Cardiac fibroblast (primary cell): Measurements from ENCODE around the gene MAN2A1.

Experiments
- DNase-seq, 2 donors: peaks; one replicate each; pipeline versions ENCODE4 v3.0.0 to v3.0.0-alpha.2; 2010; ENCODE audit warnings: low read depth in 2 of 2
- H3K4me3 ChIP-seq, 2 donors: replicated peaks in 1 of 2; 1 replicate in 1 of 2; 2 replicates in 1 of 2; pipeline ENCODE4 v1.5.1; 2011; ENCODE audit warnings: low read depth in 2 of 2, low read length in 2 of 2, mild to moderate bottlenecking in 2 of 2, moderate library complexity in 1 of 2
- CTCF ChIP-seq: IDR thresholded peaks from one replicate; pipeline ENCODE4 v1.5.1; 2011; ENCODE audit warnings: low read depth, mild to moderate bottlenecking, low read length, inconsistent platforms

The MAN2A1 gene

GRCh38 chr5:109833946-109834345, 144.2 kb downstream of the MAN2A1 start:
- no peak overlapping the region for H3K4me3 ChIP-seq
- no peak for DNase-seq
- TF ChIP-seq CTCF, result no peak

- no peak for DNase-seq
- no peak overlapping the region for H3K4me3 ChIP-seq
- TF ChIP-seq CTCF, result no peak
Measured at GRCh38 chr5:109836280-109836679, 146.6 kb downstream of the MAN2A1 start.

GRCh38 chr5:109837231-109837861, 147.6 kb downstream of the MAN2A1 start:
- H3K4me3 ChIP-seq, result no peak overlapping the region
- no peak for DNase-seq
- no peak for TF ChIP-seq CTCF

GRCh38 chr5:109838157-109838556, 148.4 kb downstream of the MAN2A1 start:
- TF ChIP-seq CTCF, result no peak
- H3K4me3 ChIP-seq, result no peak overlapping the region
- DNase-seq, result no peak

- peak; percentile 37 for TF ChIP-seq CTCF
- DNase-seq, result peak; percentile 36 to 43
- H3K4me3 ChIP-seq, result no peak overlapping the region
Measured at GRCh38 chr5:109844148-109844547, 154.4 kb downstream of the MAN2A1 start.

- no peak overlapping the region for H3K4me3 ChIP-seq
Measured at GRCh38 chr5:109844695-109845094, 155.0 kb downstream of the MAN2A1 start.

More at GRCh38 chr5:109844695-109845094, 155.0 kb downstream of the MAN2A1 start:
- no peak for TF ChIP-seq CTCF
- DNase-seq, result peak; percentile 39 to 67
